ENCODE measurements around the gene PXDC1.

PXDC1 gene

DNA sequence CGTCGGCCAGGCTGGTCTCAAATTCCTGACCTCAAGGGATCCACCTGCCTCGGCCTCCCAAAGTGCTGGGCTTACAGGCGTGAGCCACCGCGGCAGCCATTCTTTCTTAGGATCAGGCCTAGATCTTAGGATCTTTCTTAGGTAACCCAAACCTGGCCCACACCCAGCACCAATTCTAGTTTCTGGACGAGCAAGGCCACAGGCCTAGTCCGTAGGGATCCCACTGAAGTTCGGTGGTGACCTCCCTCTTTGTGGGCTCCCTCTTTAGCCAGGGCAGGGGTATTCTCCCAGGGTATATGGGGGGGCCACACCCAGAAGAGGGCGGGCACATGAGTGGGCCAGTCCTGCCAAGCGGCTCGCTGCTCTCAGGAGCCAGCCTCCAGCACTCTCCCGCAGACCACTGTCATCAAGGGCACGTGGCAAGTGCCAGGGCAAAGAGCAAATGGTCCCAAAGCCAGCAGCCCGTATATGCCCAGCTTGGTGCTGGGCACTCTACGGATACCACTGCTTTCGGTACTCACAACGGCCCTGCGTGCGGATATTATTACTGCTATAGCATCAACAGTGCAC, 6.5 kb downstream of the PXDC1 start:
- H3K27ac ChIP-seq (ENCODE audit: low read depth, low read length), result no peak overlapping the region
- H3K4me1 ChIP-seq (ENCODE audit: control insufficient read depth, insufficient read depth, low read length), result peaks cover 35% of the 10 kb centered on the region
- no peak overlapping the region for H3K9ac ChIP-seq (ENCODE audit: low read length)
- H3K36me3 ChIP-seq (ENCODE audit: control insufficient read depth, insufficient read depth, low read length), result no peaks in the 10 kb centered on the region
- no peak overlapping the region for H3K4me3 ChIP-seq (ENCODE audit: low read depth, low read length)
- H3K9me3 ChIP-seq (ENCODE audit: control insufficient read depth, insufficient read depth, low read depth, low read length), result no peaks in the 10 kb centered on the region
- H3K27me3 ChIP-seq (ENCODE audit: control insufficient read depth, insufficient read depth, low read length), result peaks cover 17% of the 10 kb centered on the region

DNA sequence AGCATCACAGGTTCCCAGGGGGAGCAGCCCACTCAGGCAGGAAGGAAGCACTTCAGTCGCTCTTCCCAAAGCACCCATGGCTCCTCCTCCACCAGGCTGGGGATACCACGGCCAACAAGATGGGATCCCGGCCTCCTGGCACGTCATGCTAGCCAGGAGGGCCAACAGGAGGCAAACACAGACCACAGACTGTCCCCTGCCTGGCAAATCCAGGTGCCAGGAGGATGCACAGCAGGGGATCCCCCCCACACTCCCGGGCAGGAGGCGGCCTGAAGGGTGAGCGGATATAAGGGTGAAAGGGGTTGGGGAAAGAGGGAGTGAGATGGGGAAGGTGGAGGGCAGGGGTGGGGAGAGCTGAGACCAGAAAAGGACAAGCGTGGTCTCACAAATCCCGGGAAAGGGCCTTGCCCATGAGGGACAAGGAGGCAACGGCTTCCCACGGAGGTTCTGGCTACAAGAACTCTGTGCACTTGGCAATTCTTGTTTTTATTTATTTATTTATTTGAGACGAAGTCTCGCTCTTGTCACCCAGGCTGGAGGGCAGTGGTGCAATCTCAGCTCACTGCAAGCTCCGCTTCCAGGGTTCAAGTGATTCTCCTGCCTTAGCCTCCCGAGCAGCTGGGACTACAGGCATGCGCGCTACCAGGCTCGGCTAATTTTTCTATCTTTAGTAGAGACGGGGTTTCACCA, 7.2 kb downstream of the PXDC1 start:
- Histone ChIP-seq H3K9me3 (ENCODE audit: control insufficient read depth, insufficient read depth, low read depth, low read length) (no peaks in the 10 kb centered on the region), H3K4me1 (ENCODE audit: control insufficient read depth, insufficient read depth, low read length) (peaks cover 28% of the 10 kb centered on the region), H3K9ac (ENCODE audit: low read length) (no peak overlapping the region), H3K4me3 (ENCODE audit: low read depth, low read length) (no peak overlapping the region), H3K36me3 (ENCODE audit: control insufficient read depth, insufficient read depth, low read length) (no peaks in the 10 kb centered on the region), H3K27ac (ENCODE audit: low read depth, low read length) (no peak overlapping the region), H3K27me3 (ENCODE audit: control insufficient read depth, insufficient read depth, low read length) (peaks cover 11% of the 10 kb centered on the region)

- no peaks in the 10 kb centered on the region for H3K36me3 ChIP-seq (ENCODE audit: control insufficient read depth, insufficient read depth, low read length)
- no peak overlapping the region for H3K9ac ChIP-seq (ENCODE audit: low read length)
- H3K4me1 ChIP-seq (ENCODE audit: control insufficient read depth, insufficient read depth, low read length), result peaks cover 24% of the 10 kb centered on the region
- no peak overlapping the region for H3K27ac ChIP-seq (ENCODE audit: low read depth, low read length)
- peaks cover 6% of the 10 kb centered on the region; the same call in 1 of the 2 replicates for H3K27me3 ChIP-seq (ENCODE audit: control insufficient read depth, insufficient read depth, low read length)
- no peaks in the 10 kb centered on the region for H3K9me3 ChIP-seq (ENCODE audit: control insufficient read depth, insufficient read depth, low read depth, low read length)
- no peak overlapping the region for H3K4me3 ChIP-seq (ENCODE audit: low read depth, low read length)
Observed at GRCh38 chr6:3743541-3743940, 8.0 kb downstream of the PXDC1 start.

GRCh38 chr6:3742426-3743344, 8.8 kb downstream of the PXDC1 start:
- no peaks in the 10 kb centered on the region for H3K9me3 ChIP-seq (ENCODE audit: control insufficient read depth, insufficient read depth, low read depth, low read length)
- H3K9ac ChIP-seq (ENCODE audit: low read length), result no peak overlapping the region
- H3K4me3 ChIP-seq (ENCODE audit: low read depth, low read length), result no peak overlapping the region
- peaks cover 6% of the 10 kb centered on the region; the same call in 1 of the 2 replicates for H3K27me3 ChIP-seq (ENCODE audit: control insufficient read depth, insufficient read depth, low read length)
- H3K4me1 ChIP-seq (ENCODE audit: control insufficient read depth, insufficient read depth, low read length), result peaks cover 21% of the 10 kb centered on the region
- H3K36me3 ChIP-seq (ENCODE audit: control insufficient read depth, insufficient read depth, low read length), result no peaks in the 10 kb centered on the region
- H3K27ac ChIP-seq (ENCODE audit: low read depth, low read length), result no peak overlapping the region

GRCh38 chr6:3742076-3742425, 9.5 kb downstream of the PXDC1 start:
- Histone ChIP-seq H3K4me1 (ENCODE audit: control insufficient read depth, insufficient read depth, low read length) (peaks cover 21% of the 10 kb centered on the region), H3K36me3 (ENCODE audit: control insufficient read depth, insufficient read depth, low read length) (no peaks in the 10 kb centered on the region; the same call in 1 of the 2 replicates), H3K9ac (ENCODE audit: low read length) (no peak overlapping the region), H3K27me3 (ENCODE audit: control insufficient read depth, insufficient read depth, low read length) (peaks cover 6% of the 10 kb centered on the region; the same call in 1 of the 2 replicates), H3K4me3 (ENCODE audit: low read depth, low read length) (no peak overlapping the region), H3K27ac (ENCODE audit: low read depth, low read length) (no peak overlapping the region), H3K9me3 (ENCODE audit: control insufficient read depth, insufficient read depth, low read depth, low read length) (no peaks in the 10 kb centered on the region)

- no peak overlapping the region for H3K4me3 ChIP-seq (ENCODE audit: low read depth, low read length)
Observed at GRCh38 chr6:3741477-3741871, 10.0 kb downstream of the PXDC1 start.

DNA sequence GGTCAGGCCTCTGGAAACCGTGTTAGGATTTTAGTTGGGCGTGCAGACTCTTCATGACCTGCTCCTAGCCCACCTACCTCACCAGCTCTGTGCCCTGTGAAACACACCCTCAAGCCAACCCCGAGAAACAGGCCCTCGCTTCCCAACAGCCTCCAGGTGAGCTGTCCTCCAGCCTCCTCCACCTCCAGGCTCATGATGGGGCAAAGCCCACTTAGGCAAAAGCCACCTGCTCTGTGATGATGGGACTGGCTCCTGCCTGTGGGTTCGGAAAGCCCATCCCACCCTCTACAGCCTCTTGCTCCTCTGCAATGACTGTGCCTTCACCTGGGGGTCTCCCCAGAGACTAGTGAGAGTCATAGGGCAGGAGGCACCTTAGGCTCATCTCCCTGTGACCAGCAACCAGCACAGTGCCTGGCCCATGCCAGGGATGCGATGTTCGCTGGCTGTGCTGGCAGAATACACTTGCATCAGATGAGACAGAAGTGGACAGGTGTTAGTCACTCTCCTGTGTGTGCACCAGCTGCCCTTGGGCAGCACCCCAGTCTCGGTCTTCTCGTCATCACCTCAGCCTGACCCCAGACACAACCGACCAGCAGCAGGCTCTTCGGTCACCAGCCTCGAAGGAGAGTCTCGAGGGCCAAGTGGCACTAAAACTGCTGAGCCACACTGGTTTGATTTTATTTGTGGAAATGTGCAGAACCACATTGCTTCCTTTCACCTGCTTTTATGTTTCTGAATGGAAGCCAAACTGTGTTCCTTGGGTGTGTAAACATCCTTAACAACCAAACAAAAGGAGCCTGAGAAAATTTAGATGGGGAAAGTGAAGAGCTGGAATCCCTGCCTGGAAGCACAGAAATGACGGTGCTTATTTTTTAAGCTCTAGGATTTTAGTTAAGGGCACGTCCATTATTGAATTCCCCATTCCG, 10.7 kb downstream of the PXDC1 start:
- H3K36me3 ChIP-seq (ENCODE audit: control insufficient read depth, insufficient read depth, low read length), result peaks cover 11% of the 10 kb centered on the region; the same call in 1 of the 2 replicates
- H3K9ac ChIP-seq (ENCODE audit: low read length), result no peak overlapping the region
- no peak overlapping the region for H3K27ac ChIP-seq (ENCODE audit: low read depth, low read length)
- peaks cover 21% of the 10 kb centered on the region for H3K4me1 ChIP-seq (ENCODE audit: control insufficient read depth, insufficient read depth, low read length)
- H3K9me3 ChIP-seq (ENCODE audit: control insufficient read depth, insufficient read depth, low read depth, low read length), result no peaks in the 10 kb centered on the region; the same call in 1 of the 2 replicates
- no peak overlapping the region for H3K4me3 ChIP-seq (ENCODE audit: low read depth, low read length)
- H3K27me3 ChIP-seq (ENCODE audit: control insufficient read depth, insufficient read depth, low read length), result peaks cover 6% of the 10 kb centered on the region; the same call in 1 of the 2 replicates

More at GRCh38 chr6:3741477-3741871, 10.0 kb downstream of the PXDC1 start:
- H3K27ac ChIP-seq (ENCODE audit: low read depth, low read length), result no peak overlapping the region
- peaks cover 5% of the 10 kb centered on the region; the same call in 1 of the 2 replicates for H3K36me3 ChIP-seq (ENCODE audit: control insufficient read depth, insufficient read depth, low read length)
- H3K9me3 ChIP-seq (ENCODE audit: control insufficient read depth, insufficient read depth, low read depth, low read length), result no peaks in the 10 kb centered on the region
- no peak overlapping the region for H3K9ac ChIP-seq (ENCODE audit: low read length)
- H3K27me3 ChIP-seq (ENCODE audit: control insufficient read depth, insufficient read depth, low read length), result peaks cover 6% of the 10 kb centered on the region; the same call in 1 of the 2 replicates
- peaks cover 21% of the 10 kb centered on the region for H3K4me1 ChIP-seq (ENCODE audit: control insufficient read depth, insufficient read depth, low read length)

DNA sequence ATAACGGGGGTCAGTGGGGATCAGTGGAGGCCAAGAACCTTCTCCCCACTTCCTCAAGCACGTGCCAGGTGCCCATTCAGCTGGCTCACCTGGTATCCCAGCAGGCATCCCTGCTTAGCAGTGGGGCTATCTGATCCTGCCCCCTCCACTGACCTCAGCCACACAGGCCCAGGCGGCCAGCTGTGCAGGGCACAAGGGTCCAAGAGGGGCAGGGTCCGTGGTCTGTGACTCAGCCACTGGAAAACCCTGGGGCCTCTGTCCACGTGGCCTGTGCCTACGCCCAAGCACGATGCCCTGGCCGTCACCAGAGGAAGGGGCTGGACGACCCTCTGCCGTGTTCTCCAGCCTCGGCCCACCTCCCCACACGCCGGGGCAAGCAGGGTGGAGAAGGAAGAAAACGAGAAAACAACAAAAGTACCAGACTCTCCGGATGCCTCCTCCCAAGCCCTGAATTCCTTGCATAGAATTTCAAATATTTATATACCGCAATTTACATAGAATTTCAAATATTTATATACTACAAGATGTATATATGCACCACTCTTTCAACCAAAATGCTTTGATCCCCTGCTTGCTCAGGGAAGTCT, 12.1 kb downstream of the PXDC1 start:
- no peak overlapping the region for H3K9ac ChIP-seq (ENCODE audit: low read length)
- H3K36me3 ChIP-seq (ENCODE audit: control insufficient read depth, insufficient read depth, low read length), result peaks cover 16% of the 10 kb centered on the region; the same call in 1 of the 2 replicates
- H3K4me3 ChIP-seq (ENCODE audit: low read depth, low read length), result no peak overlapping the region
- H3K9me3 ChIP-seq (ENCODE audit: control insufficient read depth, insufficient read depth, low read depth, low read length), result peaks cover 8% of the 10 kb centered on the region; the same call in 1 of the 2 replicates
- no peak overlapping the region for H3K27ac ChIP-seq (ENCODE audit: low read depth, low read length)
- peaks cover 21% of the 10 kb centered on the region for H3K4me1 ChIP-seq (ENCODE audit: control insufficient read depth, insufficient read depth, low read length)
- H3K27me3 ChIP-seq (ENCODE audit: control insufficient read depth, insufficient read depth, low read length), result peaks cover 6% of the 10 kb centered on the region; the same call in 1 of the 2 replicates

GRCh38 chr6:3738381-3739131, 13.0 kb downstream of the PXDC1 start:
- peaks cover 16% of the 10 kb centered on the region for H3K4me1 ChIP-seq (ENCODE audit: control insufficient read depth, insufficient read depth, low read length)
- H3K27me3 ChIP-seq (ENCODE audit: control insufficient read depth, insufficient read depth, low read length), result peaks cover 6% of the 10 kb centered on the region; the same call in 1 of the 2 replicates
- H3K36me3 ChIP-seq (ENCODE audit: control insufficient read depth, insufficient read depth, low read length), result peaks cover 16% of the 10 kb centered on the region; the same call in 1 of the 2 replicates
- no peak overlapping the region for H3K4me3 ChIP-seq (ENCODE audit: low read depth, low read length)
- peaks cover 8% of the 10 kb centered on the region; the same call in 1 of the 2 replicates for H3K9me3 ChIP-seq (ENCODE audit: control insufficient read depth, insufficient read depth, low read depth, low read length)
- no peak overlapping the region for H3K9ac ChIP-seq (ENCODE audit: low read length)
- H3K27ac ChIP-seq (ENCODE audit: low read depth, low read length), result no peak overlapping the region
